Fibroblast of the aortic adventitia (primary cell): Measurements from ENCODE around the gene RIPK3. TPM values are rescaled to one million over a fixed set of nuclear protein-coding genes. Genes with fewer than 3 reads are reported as not detected.

Experiments
- DNase-seq: peaks from one replicate; pipeline ENCODE4 v3.0.0-alpha.2; 2010; ENCODE audit warnings: low read depth
- H3K4me3 ChIP-seq: 2 replicates; pipeline ENCODE4 v1.5.1; 2011; ENCODE audit warnings: low read depth, mild to moderate bottlenecking, control low read depth, low read length, moderate library complexity
- CTCF ChIP-seq: IDR thresholded peaks from 2 replicates; pipeline ENCODE4 v1.5.1; 2011; ENCODE audit warnings: mild to moderate bottlenecking, low read length, control low read depth, inconsistent platforms; ENCODE audit not compliant: insufficient read depth
- total RNA-seq: library from RNA; depleted of rRNA; stranded (reverse); fragments of >200 nt; gene quantifications from 2 replicates; pipeline ENCODE4 v1.2.3, GENCODE V29; 2012; ENCODE audit warnings: low replicate concordance

RIPK3 gene
- total RNA-seq, 1 donor, result 0.99 TPM

GRCh38 chr14:24334431-24335291 is 5.1 kb downstream of the RIPK3 start, which contains the start of gene ADCY4:
Gene ADCY4, minus strand, starts transcription at chr14:24335071. Its CDS starts 419 bp downstream, at chr14:24334652.
- no peak for TF ChIP-seq CTCF
- H3K4me3 ChIP-seq, result peak within 1 kb of the TSS; percentile 46
- no peak for DNase-seq

GRCh38 chr14:24332268-24332993 is 7.4 kb downstream of the RIPK3 start:
- TF ChIP-seq CTCF, result peak; percentile 86
- DNase-seq, result peak; percentile 63
- H3K4me3 ChIP-seq, result peak overlapping the region; percentile 22

- DNase-seq, result no peak
- no peak for TF ChIP-seq CTCF
- no peak overlapping the region for H3K4me3 ChIP-seq
Measured at GRCh38 chr14:24331731-24332267, 8.0 kb downstream of the RIPK3 start.

DNA sequence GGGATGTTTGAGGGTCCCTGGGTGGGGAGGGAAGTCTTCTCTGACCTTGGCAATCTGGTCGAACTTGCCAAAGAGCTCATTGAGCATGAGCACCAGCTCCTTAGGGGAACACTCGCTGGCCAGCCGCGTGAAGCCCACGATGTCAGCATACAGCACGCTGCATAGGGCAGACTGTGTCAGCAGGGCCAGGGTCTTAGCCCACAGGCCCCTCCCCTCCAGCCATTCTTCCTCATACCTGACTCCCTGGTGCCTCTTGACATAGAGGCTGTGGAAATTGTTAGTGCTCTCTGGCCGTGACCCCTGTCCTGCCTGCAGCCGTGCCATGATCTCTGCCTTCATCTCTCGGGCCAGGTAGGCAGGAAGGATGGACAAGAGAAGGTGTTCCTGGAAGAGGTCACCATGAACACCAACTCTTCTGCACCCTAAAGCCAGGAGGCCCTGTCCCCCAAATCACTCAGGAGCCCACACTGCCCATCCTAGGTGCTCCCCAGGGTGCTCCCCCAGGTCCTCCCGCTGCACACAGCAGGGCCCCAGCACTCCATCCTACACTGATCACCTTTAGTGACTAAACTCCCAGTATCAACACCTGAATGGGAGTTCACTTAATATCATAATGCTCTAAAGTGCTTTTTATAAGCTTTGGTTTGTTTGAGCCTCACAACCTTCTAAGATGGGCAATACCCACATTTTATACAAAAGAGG is 8.7 kb downstream of the RIPK3 start:
- no peak for TF ChIP-seq CTCF
- no peak overlapping the region for H3K4me3 ChIP-seq
- DNase-seq, result no peak

DNA sequence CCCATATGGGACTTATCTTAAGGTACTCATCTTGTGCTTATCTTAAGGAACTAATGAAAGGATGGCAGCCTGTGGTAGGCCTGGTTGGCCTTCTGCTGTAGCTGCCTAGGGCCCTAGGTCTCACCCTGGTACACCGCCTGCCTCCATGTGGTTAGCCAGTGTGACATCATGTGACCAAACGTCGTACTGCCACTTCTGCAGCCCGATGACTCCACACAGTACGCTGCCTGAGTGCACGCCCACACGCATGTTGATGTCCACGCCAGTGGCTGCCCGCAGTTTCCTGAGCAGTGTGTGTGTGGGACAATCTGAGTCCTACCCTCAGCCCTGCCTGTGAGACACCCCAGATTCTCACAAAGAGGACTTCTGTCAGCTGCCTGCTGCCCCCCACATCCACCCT is 10.1 kb downstream of the RIPK3 start:
- TF ChIP-seq CTCF, result no peak
- DNase-seq, result no peak
- no peak overlapping the region for H3K4me3 ChIP-seq

DNA sequence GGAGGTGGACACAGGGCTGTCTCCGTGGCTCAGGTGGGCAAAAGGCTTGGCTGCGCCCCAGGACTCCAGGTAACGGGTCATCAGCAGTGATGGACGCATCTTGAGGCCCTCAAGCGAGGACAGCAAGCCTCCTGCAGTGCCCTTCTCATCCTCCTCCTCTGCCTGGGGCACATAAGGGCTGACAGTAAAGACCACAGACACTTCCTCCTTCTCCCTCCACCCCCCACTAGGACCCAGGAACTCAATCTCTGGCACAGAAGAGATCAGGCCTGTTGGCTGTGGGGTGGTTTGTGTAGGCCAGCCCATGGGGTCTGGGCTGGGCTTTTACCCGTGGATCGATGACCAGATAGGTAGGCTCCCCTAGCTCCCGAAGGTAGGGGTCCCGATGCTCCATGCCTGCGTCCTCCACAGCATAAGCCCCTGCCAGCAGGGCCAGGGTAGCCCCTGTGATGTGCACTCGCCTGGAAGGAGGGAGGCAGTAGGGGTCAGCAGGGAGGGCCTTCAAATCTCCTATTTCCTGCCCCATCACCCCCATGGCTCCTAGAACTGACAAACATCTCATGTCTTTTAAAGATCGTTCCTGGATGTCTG is 10.6 kb downstream of the RIPK3 start:
- TF ChIP-seq CTCF, result no peak
- DNase-seq, result no peak
- H3K4me3 ChIP-seq, result no peak overlapping the region
